ENCODE data around the gene NUDT7. TPM values are rescaled to one million over a fixed set of nuclear protein-coding genes. Genes with fewer than 3 reads are reported as not detected.

NUDT7 gene
- total and polyA plus RNA-seq, 2 experiments from 2014 or later, result 5.6 to 14.3 TPM

DNA sequence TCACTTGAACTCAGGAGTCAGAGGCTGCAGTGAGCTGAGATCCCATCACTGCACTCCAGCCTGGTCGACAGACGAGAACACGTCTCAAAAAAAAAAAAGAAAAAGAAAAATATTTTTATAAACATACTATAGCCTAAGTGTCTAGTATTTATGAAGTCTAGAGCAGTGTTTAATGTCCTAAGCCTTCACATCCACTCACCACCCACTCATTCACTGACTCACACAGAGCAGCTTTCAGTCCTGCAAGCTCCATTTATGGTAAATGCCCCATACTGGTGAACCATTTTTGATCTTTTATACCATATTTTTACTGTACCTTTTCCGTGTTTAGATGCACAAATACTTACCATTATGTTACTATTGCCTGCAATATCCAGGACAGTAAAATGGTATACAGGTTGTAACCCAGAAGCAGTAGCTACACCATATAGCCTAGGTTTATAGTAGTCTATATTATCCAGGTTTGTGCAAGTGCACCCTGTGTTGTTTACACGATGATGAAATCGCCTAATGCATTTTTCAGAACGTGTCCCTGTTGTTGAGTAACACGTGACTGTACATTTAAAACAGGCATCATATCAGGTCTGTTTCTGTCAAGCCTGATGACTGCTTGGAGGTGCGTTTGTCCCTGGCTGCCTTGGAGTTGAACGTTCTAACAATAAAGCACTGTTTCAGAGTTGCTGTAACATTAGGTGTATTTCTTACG is 10.1 kb downstream of the NUDT7 start:
- TF ChIP-seq, protein P1, sequence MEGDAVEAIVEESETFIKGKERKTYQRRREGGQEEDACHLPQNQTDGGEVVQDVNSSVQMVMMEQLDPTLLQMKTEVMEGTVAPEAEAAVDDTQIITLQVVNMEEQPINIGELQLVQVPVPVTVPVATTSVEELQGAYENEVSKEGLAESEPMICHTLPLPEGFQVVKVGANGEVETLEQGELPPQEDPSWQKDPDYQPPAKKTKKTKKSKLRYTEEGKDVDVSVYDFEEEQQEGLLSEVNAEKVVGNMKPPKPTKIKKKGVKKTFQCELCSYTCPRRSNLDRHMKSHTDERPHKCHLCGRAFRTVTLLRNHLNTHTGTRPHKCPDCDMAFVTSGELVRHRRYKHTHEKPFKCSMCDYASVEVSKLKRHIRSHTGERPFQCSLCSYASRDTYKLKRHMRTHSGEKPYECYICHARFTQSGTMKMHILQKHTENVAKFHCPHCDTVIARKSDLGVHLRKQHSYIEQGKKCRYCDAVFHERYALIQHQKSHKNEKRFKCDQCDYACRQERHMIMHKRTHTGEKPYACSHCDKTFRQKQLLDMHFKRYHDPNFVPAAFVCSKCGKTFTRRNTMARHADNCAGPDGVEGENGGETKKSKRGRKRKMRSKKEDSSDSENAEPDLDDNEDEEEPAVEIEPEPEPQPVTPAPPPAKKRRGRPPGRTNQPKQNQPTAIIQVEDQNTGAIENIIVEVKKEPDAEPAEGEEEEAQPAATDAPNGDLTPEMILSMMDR (conservative IDR thresholded peaks at IDR 0.05; ENCODE audit: low read depth in 2 of 2), result no peak
- TF ChIP-seq NANOG (IDR thresholded peaks at IDR 0.05; ENCODE audit: borderline replicate concordance) (no peak), ZNF114 (CRISPR knock-in tag; IDR thresholded peaks at IDR 0.05) (no peak), STAT1 (IDR thresholded peaks at IDR 0.05; ENCODE audit: unreplicated experiment) (no peak), EZH2phosphoT487 (IDR thresholded peaks at IDR 0.05; ENCODE audit: unreplicated experiment) (no peak), POLR2AphosphoS5 (IDR thresholded peaks at IDR 0.05; ENCODE audit: low read depth) (no peak), JUNB (IDR thresholded peaks at IDR 0.05; ENCODE audit: unreplicated experiment) (no peak), ZNF331 (CRISPR knock-in tag; IDR thresholded peaks at IDR 0.05; ENCODE audit: low read depth) (no peak), CREB1 (CRISPR knock-in tag; IDR thresholded peaks at IDR 0.05; ENCODE audit: low read depth) (no peak), EZH2 (IDR thresholded peaks at IDR 0.05; ENCODE audit: low read depth, unreplicated experiment) (no peak)
- TF ChIP-seq, protein P2, sequence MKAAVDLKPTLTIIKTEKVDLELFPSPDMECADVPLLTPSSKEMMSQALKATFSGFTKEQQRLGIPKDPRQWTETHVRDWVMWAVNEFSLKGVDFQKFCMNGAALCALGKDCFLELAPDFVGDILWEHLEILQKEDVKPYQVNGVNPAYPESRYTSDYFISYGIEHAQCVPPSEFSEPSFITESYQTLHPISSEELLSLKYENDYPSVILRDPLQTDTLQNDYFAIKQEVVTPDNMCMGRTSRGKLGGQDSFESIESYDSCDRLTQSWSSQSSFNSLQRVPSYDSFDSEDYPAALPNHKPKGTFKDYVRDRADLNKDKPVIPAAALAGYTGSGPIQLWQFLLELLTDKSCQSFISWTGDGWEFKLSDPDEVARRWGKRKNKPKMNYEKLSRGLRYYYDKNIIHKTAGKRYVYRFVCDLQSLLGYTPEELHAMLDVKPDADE (IDR thresholded peaks at IDR 0.05), result no peak
- TF ChIP-seq, protein P3, sequence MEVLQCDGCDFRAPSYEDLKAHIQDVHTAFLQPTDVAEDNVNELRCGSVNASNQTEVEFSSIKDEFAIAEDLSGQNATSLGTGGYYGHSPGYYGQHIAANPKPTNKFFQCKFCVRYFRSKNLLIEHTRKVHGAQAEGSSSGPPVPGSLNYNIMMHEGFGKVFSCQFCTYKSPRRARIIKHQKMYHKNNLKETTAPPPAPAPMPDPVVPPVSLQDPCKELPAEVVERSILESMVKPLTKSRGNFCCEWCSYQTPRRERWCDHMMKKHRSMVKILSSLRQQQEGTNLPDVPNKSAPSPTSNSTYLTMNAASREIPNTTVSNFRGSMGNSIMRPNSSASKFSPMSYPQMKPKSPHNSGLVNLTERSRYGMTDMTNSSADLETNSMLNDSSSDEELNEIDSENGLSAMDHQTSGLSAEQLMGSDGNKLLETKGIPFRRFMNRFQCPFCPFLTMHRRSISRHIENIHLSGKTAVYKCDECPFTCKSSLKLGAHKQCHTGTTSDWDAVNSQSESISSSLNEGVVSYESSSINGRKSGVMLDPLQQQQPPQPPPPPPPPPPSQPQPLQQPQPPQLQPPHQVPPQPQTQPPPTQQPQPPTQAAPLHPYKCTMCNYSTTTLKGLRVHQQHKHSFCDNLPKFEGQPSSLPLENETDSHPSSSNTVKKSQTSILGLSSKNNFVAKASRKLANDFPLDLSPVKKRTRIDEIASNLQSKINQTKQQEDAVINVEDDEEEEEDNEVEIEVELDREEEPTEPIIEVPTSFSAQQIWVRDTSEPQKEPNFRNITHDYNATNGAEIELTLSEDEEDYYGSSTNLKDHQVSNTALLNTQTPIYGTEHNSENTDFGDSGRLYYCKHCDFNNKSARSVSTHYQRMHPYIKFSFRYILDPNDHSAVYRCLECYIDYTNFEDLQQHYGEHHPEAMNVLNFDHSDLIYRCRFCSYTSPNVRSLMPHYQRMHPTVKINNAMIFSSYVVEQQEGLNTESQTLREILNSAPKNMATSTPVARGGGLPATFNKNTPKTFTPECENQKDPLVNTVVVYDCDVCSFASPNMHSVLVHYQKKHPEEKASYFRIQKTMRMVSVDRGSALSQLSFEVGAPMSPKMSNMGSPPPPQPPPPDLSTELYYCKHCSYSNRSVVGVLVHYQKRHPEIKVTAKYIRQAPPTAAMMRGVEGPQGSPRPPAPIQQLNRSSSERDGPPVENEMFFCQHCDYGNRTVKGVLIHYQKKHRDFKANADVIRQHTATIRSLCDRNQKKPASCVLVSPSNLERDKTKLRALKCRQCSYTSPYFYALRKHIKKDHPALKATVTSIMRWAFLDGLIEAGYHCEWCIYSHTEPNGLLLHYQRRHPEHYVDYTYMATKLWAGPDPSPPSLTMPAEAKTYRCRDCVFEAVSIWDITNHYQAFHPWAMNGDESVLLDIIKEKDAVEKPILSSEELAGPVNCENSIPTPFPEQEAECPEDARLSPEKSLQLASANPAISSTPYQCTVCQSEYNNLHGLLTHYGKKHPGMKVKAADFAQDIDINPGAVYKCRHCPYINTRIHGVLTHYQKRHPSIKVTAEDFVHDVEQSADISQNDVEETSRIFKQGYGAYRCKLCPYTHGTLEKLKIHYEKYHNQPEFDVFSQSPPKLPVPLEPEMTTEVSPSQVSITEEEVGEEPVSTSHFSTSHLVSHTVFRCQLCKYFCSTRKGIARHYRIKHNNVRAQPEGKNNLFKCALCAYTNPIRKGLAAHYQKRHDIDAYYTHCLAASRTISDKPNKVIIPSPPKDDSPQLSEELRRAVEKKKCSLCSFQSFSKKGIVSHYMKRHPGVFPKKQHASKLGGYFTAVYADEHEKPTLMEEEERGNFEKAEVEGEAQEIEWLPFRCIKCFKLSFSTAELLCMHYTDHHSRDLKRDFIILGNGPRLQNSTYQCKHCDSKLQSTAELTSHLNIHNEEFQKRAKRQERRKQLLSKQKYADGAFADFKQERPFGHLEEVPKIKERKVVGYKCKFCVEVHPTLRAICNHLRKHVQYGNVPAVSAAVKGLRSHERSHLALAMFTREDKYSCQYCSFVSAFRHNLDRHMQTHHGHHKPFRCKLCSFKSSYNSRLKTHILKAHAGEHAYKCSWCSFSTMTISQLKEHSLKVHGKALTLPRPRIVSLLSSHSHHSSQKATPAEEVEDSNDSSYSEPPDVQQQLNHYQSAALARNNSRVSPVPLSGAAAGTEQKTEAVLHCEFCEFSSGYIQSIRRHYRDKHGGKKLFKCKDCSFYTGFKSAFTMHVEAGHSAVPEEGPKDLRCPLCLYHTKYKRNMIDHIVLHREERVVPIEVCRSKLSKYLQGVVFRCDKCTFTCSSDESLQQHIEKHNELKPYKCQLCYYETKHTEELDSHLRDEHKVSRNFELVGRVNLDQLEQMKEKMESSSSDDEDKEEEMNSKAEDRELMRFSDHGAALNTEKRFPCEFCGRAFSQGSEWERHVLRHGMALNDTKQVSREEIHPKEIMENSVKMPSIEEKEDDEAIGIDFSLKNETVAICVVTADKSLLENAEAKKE (CRISPR knock-in tag; IDR thresholded peaks at IDR 0.05), result no peak
- TF ChIP-seq, protein P4, sequence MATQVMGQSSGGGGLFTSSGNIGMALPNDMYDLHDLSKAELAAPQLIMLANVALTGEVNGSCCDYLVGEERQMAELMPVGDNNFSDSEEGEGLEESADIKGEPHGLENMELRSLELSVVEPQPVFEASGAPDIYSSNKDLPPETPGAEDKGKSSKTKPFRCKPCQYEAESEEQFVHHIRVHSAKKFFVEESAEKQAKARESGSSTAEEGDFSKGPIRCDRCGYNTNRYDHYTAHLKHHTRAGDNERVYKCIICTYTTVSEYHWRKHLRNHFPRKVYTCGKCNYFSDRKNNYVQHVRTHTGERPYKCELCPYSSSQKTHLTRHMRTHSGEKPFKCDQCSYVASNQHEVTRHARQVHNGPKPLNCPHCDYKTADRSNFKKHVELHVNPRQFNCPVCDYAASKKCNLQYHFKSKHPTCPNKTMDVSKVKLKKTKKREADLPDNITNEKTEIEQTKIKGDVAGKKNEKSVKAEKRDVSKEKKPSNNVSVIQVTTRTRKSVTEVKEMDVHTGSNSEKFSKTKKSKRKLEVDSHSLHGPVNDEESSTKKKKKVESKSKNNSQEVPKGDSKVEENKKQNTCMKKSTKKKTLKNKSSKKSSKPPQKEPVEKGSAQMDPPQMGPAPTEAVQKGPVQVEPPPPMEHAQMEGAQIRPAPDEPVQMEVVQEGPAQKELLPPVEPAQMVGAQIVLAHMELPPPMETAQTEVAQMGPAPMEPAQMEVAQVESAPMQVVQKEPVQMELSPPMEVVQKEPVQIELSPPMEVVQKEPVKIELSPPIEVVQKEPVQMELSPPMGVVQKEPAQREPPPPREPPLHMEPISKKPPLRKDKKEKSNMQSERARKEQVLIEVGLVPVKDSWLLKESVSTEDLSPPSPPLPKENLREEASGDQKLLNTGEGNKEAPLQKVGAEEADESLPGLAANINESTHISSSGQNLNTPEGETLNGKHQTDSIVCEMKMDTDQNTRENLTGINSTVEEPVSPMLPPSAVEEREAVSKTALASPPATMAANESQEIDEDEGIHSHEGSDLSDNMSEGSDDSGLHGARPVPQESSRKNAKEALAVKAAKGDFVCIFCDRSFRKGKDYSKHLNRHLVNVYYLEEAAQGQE (IDR thresholded peaks at IDR 0.05; ENCODE audit: unreplicated experiment), result no peak
- no peak overlapping the region for H3K27ac Mint-ChIP-seq
- no peak overlapping the region for H3K4me3 ChIP-seq
- H4K20me1 ChIP-seq (replicated peaks; ENCODE audit: insufficient read depth), result no peaks in the 10 kb centered on the region
- no peaks in the 10 kb centered on the region for H3K79me2 ChIP-seq (replicated peaks; ENCODE audit: insufficient read depth)
- H3K27me3 ChIP-seq (ENCODE audit: insufficient read depth), result no peaks in the 10 kb centered on the region
- no peak for ATAC-seq
- H3F3A ChIP-seq (replicated peaks; ENCODE audit: low read depth), result no peaks in the 10 kb centered on the region
- no peaks in the 10 kb centered on the region for H3K4me1 Mint-ChIP-seq
- H3K36me3 Mint-ChIP-seq (ENCODE audit: low read depth), result peaks cover 16% of the 10 kb centered on the region; the same call in 2 of the 3 replicates
- H3K36me3 ChIP-seq (ENCODE audit: insufficient read depth), result no peaks in the 10 kb centered on the region
- no peaks in the 10 kb centered on the region for H3K4me1 ChIP-seq (ENCODE audit: insufficient read depth)
- peaks cover 1% of the 10 kb centered on the region for H3K27me3 Mint-ChIP-seq (ENCODE audit: insufficient read depth, low read depth, poor library complexity)
- no peak overlapping the region for H2AFZ ChIP-seq
- peaks cover 5% of the 10 kb centered on the region; the same call in 2 of the 3 replicates for H3K9me3 Mint-ChIP-seq
- H3K4me3 Mint-ChIP-seq, result no peak overlapping the region
- H3K4me2 ChIP-seq, result no peak overlapping the region
- no peak for DNase-seq (ENCODE audit: low spot score)
- no peaks in the 10 kb centered on the region for H3K9me2 ChIP-seq (ENCODE audit: insufficient read depth)
- H3K27ac ChIP-seq (ENCODE audit: low read depth), result no peak overlapping the region
